ENCODE results near the gene WNK1.
"Not testable (repeated sequence)": the region's sequence is repeated elsewhere in the genome, so short reads cannot be mapped to it uniquely, and the experiment has no call there.

DNA sequence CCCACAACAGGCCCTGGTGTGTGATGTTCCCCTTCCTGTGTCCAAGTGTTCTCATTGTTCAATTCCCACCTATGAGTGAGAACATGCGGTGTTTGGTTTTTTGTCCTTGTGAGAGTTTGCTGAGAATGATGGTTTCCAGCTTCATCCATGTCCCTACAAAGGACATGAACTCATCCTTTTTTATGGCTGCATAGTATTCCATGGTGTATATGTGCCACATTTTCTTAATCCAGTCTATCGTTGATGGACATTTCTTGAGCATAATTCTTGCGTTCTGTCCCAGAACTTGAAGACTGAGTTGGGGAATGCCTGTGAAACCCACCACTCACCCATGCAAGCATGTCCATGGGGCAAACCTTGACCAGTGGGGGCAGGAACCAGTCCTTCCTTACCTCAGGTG is 44.3 kb upstream of the WNK1 start:
- TF ChIP-seq, protein P1, sequence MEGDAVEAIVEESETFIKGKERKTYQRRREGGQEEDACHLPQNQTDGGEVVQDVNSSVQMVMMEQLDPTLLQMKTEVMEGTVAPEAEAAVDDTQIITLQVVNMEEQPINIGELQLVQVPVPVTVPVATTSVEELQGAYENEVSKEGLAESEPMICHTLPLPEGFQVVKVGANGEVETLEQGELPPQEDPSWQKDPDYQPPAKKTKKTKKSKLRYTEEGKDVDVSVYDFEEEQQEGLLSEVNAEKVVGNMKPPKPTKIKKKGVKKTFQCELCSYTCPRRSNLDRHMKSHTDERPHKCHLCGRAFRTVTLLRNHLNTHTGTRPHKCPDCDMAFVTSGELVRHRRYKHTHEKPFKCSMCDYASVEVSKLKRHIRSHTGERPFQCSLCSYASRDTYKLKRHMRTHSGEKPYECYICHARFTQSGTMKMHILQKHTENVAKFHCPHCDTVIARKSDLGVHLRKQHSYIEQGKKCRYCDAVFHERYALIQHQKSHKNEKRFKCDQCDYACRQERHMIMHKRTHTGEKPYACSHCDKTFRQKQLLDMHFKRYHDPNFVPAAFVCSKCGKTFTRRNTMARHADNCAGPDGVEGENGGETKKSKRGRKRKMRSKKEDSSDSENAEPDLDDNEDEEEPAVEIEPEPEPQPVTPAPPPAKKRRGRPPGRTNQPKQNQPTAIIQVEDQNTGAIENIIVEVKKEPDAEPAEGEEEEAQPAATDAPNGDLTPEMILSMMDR (IDR thresholded peaks at IDR 0.05): not testable (repeated sequence)
- not testable (repeated sequence) for TF ChIP-seq POLR2A (IDR thresholded peaks at IDR 0.05)
